AG10803 (cell line): ENCODE data around the gene ANKS1A.
"Not testable (repeated sequence)": the region's sequence is repeated elsewhere in the genome, so short reads cannot be mapped to it uniquely, and the experiment has no call there.

Experiments used
- DNase-seq: peaks from one replicate; pipeline ENCODE4 v3.0.0; 2010; ENCODE audit warnings: low read depth
- H3K4me3 ChIP-seq: 2 replicates; pipeline ENCODE4 v1.5.1; 2011; ENCODE audit warnings: mild to moderate bottlenecking, low read length, control low read depth
- TF ChIP-seq, protein P1 (sequence below): conservative IDR thresholded peaks from 2 replicates; pipeline ENCODE4 v1.5.1; 2011; ENCODE audit warnings: mild to moderate bottlenecking, low read length, control low read depth, inconsistent platforms

The ANKS1A gene

GRCh38 chr6:34887753-34888513 lies 1.1 kb upstream of the ANKS1A start, which contains the start of gene TAF11:
TAF11 (minus strand) TSS chr6:34888042; CDS start chr6:34887957, 85 bp downstream.
- TF ChIP-seq, protein P1, sequence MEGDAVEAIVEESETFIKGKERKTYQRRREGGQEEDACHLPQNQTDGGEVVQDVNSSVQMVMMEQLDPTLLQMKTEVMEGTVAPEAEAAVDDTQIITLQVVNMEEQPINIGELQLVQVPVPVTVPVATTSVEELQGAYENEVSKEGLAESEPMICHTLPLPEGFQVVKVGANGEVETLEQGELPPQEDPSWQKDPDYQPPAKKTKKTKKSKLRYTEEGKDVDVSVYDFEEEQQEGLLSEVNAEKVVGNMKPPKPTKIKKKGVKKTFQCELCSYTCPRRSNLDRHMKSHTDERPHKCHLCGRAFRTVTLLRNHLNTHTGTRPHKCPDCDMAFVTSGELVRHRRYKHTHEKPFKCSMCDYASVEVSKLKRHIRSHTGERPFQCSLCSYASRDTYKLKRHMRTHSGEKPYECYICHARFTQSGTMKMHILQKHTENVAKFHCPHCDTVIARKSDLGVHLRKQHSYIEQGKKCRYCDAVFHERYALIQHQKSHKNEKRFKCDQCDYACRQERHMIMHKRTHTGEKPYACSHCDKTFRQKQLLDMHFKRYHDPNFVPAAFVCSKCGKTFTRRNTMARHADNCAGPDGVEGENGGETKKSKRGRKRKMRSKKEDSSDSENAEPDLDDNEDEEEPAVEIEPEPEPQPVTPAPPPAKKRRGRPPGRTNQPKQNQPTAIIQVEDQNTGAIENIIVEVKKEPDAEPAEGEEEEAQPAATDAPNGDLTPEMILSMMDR, result no peak
- peak; percentile 93 for DNase-seq

GRCh38 chr6:34888514-34888856 lies 570 bp upstream of the ANKS1A start:
- peak overlapping the region; percentile 94 for H3K4me3 ChIP-seq
- TF ChIP-seq, protein P1, result no peak
- DNase-seq, result no peak

More at GRCh38 chr6:34887753-34888513, 1.1 kb upstream of the ANKS1A start, which contains the start of gene TAF11:
- peak within 1 kb of the TSS; percentile 94 for H3K4me3 ChIP-seq

- H3K4me3 ChIP-seq, result peak overlapping the region; percentile 94
- no peak for DNase-seq
- TF ChIP-seq, protein P1, result no peak
Observed at GRCh38 chr6:34890533-34890925, 1.5 kb downstream of the ANKS1A start.

DNA sequence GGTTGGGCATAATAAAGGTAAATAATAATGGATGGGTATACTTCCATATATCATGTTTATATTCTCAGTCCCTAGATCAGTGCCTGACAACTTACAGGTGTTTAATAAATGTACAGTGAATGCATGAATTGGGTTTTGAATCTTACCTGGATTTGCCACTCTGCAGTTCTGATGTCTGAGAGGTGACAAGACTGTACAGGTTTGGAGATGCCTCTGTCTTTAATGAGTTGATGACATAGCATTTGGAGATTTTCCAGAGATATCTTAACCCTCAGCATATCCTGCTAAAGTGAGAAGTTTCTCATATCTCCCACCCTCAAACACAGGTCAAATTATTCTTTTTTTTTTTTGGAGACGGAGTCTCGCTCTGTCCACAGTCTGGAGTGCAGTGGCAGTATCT lies 2.2 kb downstream of the ANKS1A start:
- no peak for DNase-seq
- TF ChIP-seq, protein P1, result no peak
- no peak overlapping the region for H3K4me3 ChIP-seq

DNA sequence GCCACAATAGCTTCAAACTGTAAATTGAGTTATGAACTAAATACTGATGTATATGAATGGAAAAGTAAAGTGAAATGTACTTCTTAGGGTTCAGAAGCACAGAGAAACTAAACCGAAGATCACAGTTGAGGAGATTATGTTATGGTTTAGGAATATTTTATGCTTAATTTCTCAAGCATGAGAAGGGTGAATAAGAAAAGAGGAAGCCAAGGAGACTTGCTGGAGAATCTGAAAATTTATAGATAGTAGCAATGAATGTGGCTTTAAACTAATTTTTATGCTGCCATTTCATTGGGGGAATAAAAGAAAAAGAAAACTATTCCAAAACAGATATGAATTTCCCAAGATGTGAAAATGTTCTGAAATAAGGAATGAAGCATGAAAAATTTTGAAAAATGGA lies 5.6 kb downstream of the ANKS1A start:
- TF ChIP-seq, protein P1, result no peak
- H3K4me3 ChIP-seq, result no peak overlapping the region
- no peak for DNase-seq

DNA sequence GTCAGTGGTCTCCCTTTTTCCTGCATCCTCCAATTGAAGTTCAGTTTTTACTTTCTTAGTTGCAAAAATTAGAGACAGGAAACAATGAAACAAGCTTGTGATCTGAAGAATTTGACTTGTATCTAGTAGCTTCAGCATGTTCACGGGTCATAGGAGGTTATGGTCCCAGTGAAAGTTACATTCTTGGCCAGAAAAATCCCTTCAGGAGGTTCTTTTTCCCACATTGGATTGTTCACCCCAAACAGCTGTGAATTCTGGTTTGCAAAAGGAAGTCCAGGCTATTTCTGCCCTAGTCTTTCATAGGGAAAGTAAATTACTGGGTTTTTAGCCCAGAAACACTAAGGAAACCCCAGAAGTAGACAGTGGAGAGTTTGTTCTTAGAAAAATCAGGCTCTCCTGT lies 8.1 kb downstream of the ANKS1A start:
- TF ChIP-seq, protein P1, result no peak
- DNase-seq, result no peak

DNA sequence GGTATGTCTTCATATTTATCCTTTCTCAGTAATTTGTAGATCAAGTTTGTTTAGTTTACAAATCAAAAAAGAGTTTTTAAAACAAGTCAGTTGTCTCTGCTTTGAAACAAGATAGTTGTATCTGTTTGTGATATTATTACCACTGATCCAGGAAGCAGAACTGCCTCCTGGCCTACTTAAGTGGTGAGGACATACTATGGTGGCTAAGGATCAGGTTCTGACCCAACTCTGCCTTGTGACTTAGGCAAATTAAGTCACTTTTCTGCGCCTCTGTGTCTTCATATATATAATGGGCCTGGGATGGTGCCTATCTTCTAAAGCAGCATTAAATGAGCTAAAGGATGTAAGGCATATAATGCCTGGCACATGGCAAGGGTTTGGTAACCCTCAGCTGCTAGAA lies 8.7 kb downstream of the ANKS1A start:
- no peak overlapping the region for H3K4me3 ChIP-seq
- TF ChIP-seq, protein P1, result no peak
- DNase-seq, result no peak

More for the DNA sequence above, 8.1 kb downstream of the ANKS1A start:
- no peak overlapping the region for H3K4me3 ChIP-seq

- not testable (repeated sequence) for DNase-seq, H3K4me3 ChIP-seq
Observed at GRCh38 chr6:34899748-34900147, 10.7 kb downstream of the ANKS1A start.
